GM13977 (cell line): ENCODE measurements around the gene MOV10.

Experiments used
- DNase-seq: peaks from one replicate; pipeline ENCODE4 v3.0.0; 2012; ENCODE audit warnings: low spot score
- in situ Hi-C: fragments of 300-500 bp; cut with MboI; formaldehyde crosslinking; loops from one replicate; pipeline ENCODE4 v1.12.0; 2022; ENCODE audit warnings: low sequenced_read_pairs, low pct_unique_long_range_greater_than_20kb, mixed read lengths, inconsistent platforms; ENCODE audit not compliant: unreplicated experiment
- TF ChIP-seq, protein P1 (sequence below): IDR thresholded peaks from 2 replicates; pipeline ENCODE4 v1.5.1; 2012; ENCODE audit warnings: mild to moderate bottlenecking, control low read depth; ENCODE audit not compliant: insufficient read depth; ENCODE audit errors: extremely low read depth, missing control alignments

MOV10 gene

GRCh38 chr1:112673592-112674439 is 643 bp upstream of the MOV10 start:
- TF ChIP-seq, protein P1, sequence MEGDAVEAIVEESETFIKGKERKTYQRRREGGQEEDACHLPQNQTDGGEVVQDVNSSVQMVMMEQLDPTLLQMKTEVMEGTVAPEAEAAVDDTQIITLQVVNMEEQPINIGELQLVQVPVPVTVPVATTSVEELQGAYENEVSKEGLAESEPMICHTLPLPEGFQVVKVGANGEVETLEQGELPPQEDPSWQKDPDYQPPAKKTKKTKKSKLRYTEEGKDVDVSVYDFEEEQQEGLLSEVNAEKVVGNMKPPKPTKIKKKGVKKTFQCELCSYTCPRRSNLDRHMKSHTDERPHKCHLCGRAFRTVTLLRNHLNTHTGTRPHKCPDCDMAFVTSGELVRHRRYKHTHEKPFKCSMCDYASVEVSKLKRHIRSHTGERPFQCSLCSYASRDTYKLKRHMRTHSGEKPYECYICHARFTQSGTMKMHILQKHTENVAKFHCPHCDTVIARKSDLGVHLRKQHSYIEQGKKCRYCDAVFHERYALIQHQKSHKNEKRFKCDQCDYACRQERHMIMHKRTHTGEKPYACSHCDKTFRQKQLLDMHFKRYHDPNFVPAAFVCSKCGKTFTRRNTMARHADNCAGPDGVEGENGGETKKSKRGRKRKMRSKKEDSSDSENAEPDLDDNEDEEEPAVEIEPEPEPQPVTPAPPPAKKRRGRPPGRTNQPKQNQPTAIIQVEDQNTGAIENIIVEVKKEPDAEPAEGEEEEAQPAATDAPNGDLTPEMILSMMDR: peak; percentile 21
- in situ Hi-C loops: no loop called here
- no peak for DNase-seq

DNA sequence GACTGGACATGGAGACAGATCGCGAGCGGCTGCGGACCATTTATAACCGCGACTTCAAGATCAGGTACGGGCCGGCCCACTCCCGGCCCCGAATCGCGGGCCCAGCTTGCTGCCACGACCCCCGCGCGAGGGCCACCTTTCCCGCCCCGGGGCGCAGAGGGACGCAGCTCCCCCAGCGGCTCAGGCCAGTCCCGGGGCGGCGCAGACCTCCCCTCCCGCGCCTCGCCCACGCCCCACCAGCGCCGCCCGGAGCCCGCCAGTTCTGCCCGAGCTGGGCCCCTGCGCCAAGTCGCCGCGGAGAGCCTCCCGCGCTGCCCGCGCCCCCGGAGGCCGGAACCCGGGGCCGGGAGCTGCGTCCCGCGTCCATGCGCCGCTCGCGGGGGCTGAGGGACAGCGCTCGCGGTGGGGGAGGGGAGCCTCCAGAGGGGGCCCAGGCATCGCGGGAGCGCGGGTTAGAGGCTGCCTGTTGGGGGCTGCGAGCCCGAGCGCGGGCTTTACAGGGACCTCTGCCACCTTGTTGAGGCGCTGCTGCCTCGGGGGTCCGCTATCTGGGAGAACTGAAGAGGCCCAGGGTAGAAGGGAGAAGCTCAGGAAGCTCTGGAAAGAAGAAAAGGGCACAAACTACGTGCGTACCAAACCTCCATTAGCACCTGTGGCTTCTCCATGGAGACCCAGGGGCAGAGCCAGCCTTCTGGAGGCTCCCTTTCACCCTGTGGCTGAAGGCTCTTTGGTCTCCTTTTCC is 698 bp downstream of the MOV10 start:
- in situ Hi-C loops: no loop called here
- DNase-seq: peak; percentile 70
- TF ChIP-seq, protein P1: peak; percentile 18

- TF ChIP-seq, protein P1: no peak
- DNase-seq: no peak
- in situ Hi-C loops: no loop called here
These were observed 1.4 kb downstream of the MOV10 start for GRCh38 chr1:112675728-112676381.

DNA sequence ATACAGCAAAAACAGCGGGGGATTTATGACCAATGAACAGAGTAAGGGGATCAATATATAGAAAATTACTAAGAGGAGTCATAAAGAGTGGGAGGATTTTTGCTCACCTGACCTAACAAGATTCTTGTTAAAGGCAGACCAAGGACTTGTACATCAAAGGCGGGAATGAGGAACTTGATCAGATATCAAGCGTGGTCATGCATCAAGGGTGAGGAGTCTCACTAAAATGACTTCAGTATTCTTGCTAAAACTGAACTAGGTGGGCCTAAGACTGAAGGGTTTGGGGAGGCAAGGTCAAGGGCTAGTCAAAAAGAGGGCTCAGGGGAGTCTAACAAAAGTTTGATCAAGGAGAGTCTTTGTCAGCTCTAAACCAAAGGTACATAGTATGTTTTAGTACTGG is 2.1 kb downstream of the MOV10 start:
- TF ChIP-seq, protein P1: no peak
- peak; percentile 19 for DNase-seq
- in situ Hi-C loops: no loop called here

GRCh38 chr1:112677501-112677900 is 3.0 kb downstream of the MOV10 start:
- in situ Hi-C loops: no loop called here
- no peak for DNase-seq
- TF ChIP-seq, protein P1: no peak

- TF ChIP-seq, protein P1: no peak
- no peak for DNase-seq
- in situ Hi-C loops: no loop called here
These were observed 4.1 kb downstream of the MOV10 start for GRCh38 chr1:112678605-112679004.
